H9 (cell line): ENCODE results near the gene TMA7. TPM values are rescaled to one million over a fixed set of nuclear protein-coding genes. Genes with fewer than 3 reads are reported as not detected.
A peak's percentile ranks its signal among the peaks of the same experiment; 100 is the strongest.

Experiments used
- DNase-seq: peaks from one replicate; pipeline ENCODE4 v3.0.0-alpha.2; 2017
- H2AFZ ChIP-seq: one replicate; pipeline ENCODE4 v1.6.1; 2013; ENCODE audit warnings: mild to moderate bottlenecking, low read length, control low read depth, moderate library complexity
- H2AK5ac ChIP-seq: 2 replicates; pipeline ENCODE4 v1.6.1; 2013; ENCODE audit warnings: low read length, control low read depth, mixed read lengths; ENCODE audit not compliant: insufficient read length
- H2BK120ac ChIP-seq: one replicate; pipeline ENCODE4 v1.6.1; 2013; ENCODE audit warnings: low read depth, mild to moderate bottlenecking, low read length, control low read depth, inconsistent platforms; ENCODE audit not compliant: poor library complexity, severe bottlenecking
- H2BK12ac ChIP-seq: 2 replicates; pipeline ENCODE4 v1.6.1; 2013; ENCODE audit warnings: low read length, control low read depth, mixed read lengths, low read depth; ENCODE audit not compliant: insufficient read length
- H2BK15ac ChIP-seq: 2 replicates; pipeline ENCODE4 v1.6.1; 2013; ENCODE audit warnings: low read depth, low read length, control low read depth
- H2BK20ac ChIP-seq: one replicate; pipeline ENCODE4 v1.6.1; 2013; ENCODE audit warnings: low read depth, mild to moderate bottlenecking, low read length, control low read depth, inconsistent platforms; ENCODE audit not compliant: poor library complexity, severe bottlenecking
- H2BK5ac ChIP-seq: 2 replicates; pipeline ENCODE4 v1.6.1; 2013; ENCODE audit warnings: low read length, control low read depth, mixed read lengths; ENCODE audit not compliant: insufficient read length
- H3K14ac ChIP-seq: 2 replicates; pipeline ENCODE4 v1.6.1; 2013; ENCODE audit warnings: low read length, control low read depth; ENCODE audit not compliant: insufficient read depth
- H3K18ac ChIP-seq: 2 replicates; pipeline ENCODE4 v1.6.1; 2013; ENCODE audit warnings: low read depth, mild to moderate bottlenecking, mixed read lengths, low read length, control low read depth; ENCODE audit not compliant: insufficient read length
- H3K23ac ChIP-seq: 2 replicates; pipeline ENCODE4 v1.6.1; 2013; ENCODE audit warnings: low read length, control low read depth, mixed read lengths, low read depth; ENCODE audit not compliant: insufficient read length
- H3K23me2 ChIP-seq: 2 replicates; pipeline ENCODE4 v1.6.1; 2013; ENCODE audit warnings: low read depth, mild to moderate bottlenecking, mixed read lengths, low read length, control low read depth; ENCODE audit not compliant: insufficient read length, poor library complexity, severe bottlenecking
- H3K27ac ChIP-seq: 2 replicates; pipeline ENCODE4 v1.5.1; 2013; ENCODE audit warnings: low read length, control low read depth, mixed read lengths, low read depth; ENCODE audit not compliant: insufficient read length
- H3K27me3 ChIP-seq: 2 replicates; pipeline ENCODE4 v1.6.1; 2013; ENCODE audit warnings: low read length, control low read depth, inconsistent platforms; ENCODE audit not compliant: insufficient read depth
- H3K4ac ChIP-seq: 2 replicates; pipeline ENCODE4 v1.6.1; 2013; ENCODE audit warnings: low read depth, mild to moderate bottlenecking, control low read depth, inconsistent platforms, low read length, moderate library complexity
- H3K4me1 ChIP-seq: 2 replicates; pipeline ENCODE4 v1.6.1; 2013; ENCODE audit warnings: low read length, control low read depth, inconsistent platforms; ENCODE audit not compliant: insufficient read depth
- H3K4me2 ChIP-seq: 2 replicates; pipeline ENCODE4 v1.6.1; 2013; ENCODE audit warnings: low read length, control low read depth, mixed read lengths; ENCODE audit not compliant: insufficient read length, insufficient read depth
- H3K56ac ChIP-seq: 2 replicates; pipeline ENCODE4 v1.6.1; 2013; ENCODE audit warnings: low read depth, mild to moderate bottlenecking, mixed read lengths, low read length, control low read depth; ENCODE audit not compliant: insufficient read length
- H3K79me1 ChIP-seq: 2 replicates; pipeline ENCODE4 v1.6.1; 2013; ENCODE audit warnings: low read depth, mild to moderate bottlenecking, moderate library complexity, low read length, control low read depth, inconsistent platforms; ENCODE audit not compliant: insufficient read depth, poor library complexity, severe bottlenecking
- H3K79me2 ChIP-seq: 2 replicates; pipeline ENCODE4 v1.6.1; 2013; ENCODE audit warnings: low read length, control low read depth, inconsistent platforms; ENCODE audit not compliant: insufficient read depth
- H3K9ac ChIP-seq: 2 replicates; pipeline ENCODE4 v1.6.1; 2013; ENCODE audit warnings: low read length, control low read depth, mixed read lengths; ENCODE audit not compliant: insufficient read length; ENCODE audit errors: extremely low read depth
- H3K9me3 ChIP-seq: one replicate; pipeline ENCODE4 v1.6.1; 2013; ENCODE audit warnings: low read depth, low read length, inconsistent platforms; ENCODE audit not compliant: control insufficient read depth
- H3T11ph ChIP-seq: one replicate; pipeline ENCODE4 v1.6.1; 2013; ENCODE audit warnings: mild to moderate bottlenecking, low read length, control low read depth, inconsistent platforms
- H4K20me1 ChIP-seq: one replicate; pipeline ENCODE4 v1.6.1; 2013; ENCODE audit not compliant: control insufficient read depth, insufficient read length, insufficient read depth
- H4K5ac ChIP-seq: 2 replicates; pipeline ENCODE4 v1.6.1; 2013; ENCODE audit warnings: low read depth, mild to moderate bottlenecking, mixed read lengths, low read length, control low read depth; ENCODE audit not compliant: insufficient read length
- H4K8ac ChIP-seq: replicated peaks from 2 replicates; pipeline ENCODE4 v1.6.1; 2013; ENCODE audit warnings: low read length, control low read depth, mixed read lengths, low read depth; ENCODE audit not compliant: insufficient read length
- H4K91ac ChIP-seq: 2 replicates; pipeline ENCODE4 v1.6.1; 2013; ENCODE audit warnings: low read depth, mild to moderate bottlenecking, moderate library complexity, mixed read lengths, low read length, control low read depth; ENCODE audit not compliant: insufficient read length
- H3K27ac Mint-ChIP-seq, 3 experiments: 2 replicates in 2 of 3; 3 replicates in 1 of 3; pipeline ENCODE4 v1.8.0; 2020 to 2021; ENCODE audit warnings: mixed read lengths in 3 of 3, mild to moderate bottlenecking in 1 of 3, moderate library complexity in 1 of 3
- H3K27me3 Mint-ChIP-seq: 2 replicates; pipeline ENCODE4 v1.8.0; 2021; ENCODE audit warnings: low read depth, mild to moderate bottlenecking, moderate library complexity, mixed read lengths
- H3K36me3 Mint-ChIP-seq, 3 experiments: 2 replicates in 2 of 3; 3 replicates in 1 of 3; pipeline ENCODE4 v1.8.0; 2020 to 2021; ENCODE audit warnings: low read depth in 3 of 3, mixed read lengths in 3 of 3; ENCODE audit not compliant: insufficient read depth in 1 of 3
- H3K4me1 Mint-ChIP-seq, 2 experiments: 2 replicates each; pipeline ENCODE4 v1.8.0; 2020; ENCODE audit warnings: mixed read lengths in 2 of 2
- H3K4me3 Mint-ChIP-seq, 2 experiments: 2 replicates in 1 of 2; 3 replicates in 1 of 2; pipeline ENCODE4 v1.8.0; 2020 to 2021; ENCODE audit warnings: mild to moderate bottlenecking in 2 of 2, mixed read lengths in 2 of 2, moderate library complexity in 1 of 2
- H3K9me3 Mint-ChIP-seq, 2 experiments: 2 replicates in 1 of 2; 3 replicates in 1 of 2; pipeline ENCODE4 v1.8.0; 2020; ENCODE audit warnings: mild to moderate bottlenecking in 2 of 2, mixed read lengths in 2 of 2, moderate library complexity in 1 of 2
- CTCF ChIP-seq: fragments of 200-600 bp; sonication (generic); conservative IDR thresholded peaks from 3 replicates; pipeline ENCODE4 v1.8.0; 2021; ENCODE audit warnings: antibody characterized with exemption, mild to moderate bottlenecking
- WGBS: extraction: QIAGEN DNeasy Blood & Tissue Kit; methylation state at CpG from one replicate; pipeline ENCODE4 v1.1.7; 2013; ENCODE audit warnings: missing lambda C conversion rate, low lambda C conversion rate, mixed read lengths; ENCODE audit not compliant: insufficient read length; ENCODE audit errors: extremely low coverage; 5-methylcytosine and 5-hydroxymethylcytosine counted together
- total RNA-seq: library from RNA; stranded (reverse); gene quantifications from 2 replicates; pipeline ENCODE4 v1.2.1, GENCODE V29; 2021

TMA7 gene
- total RNA-seq, 1 experiment from 2014 or later = 305 TPM

GRCh38 chr3:48446425-48447193, 6.6 kb downstream of the TMA7 start, which contains the start of gene ATRIP:
ATRIP (plus strand) TSS chr3:48446737; CDS start chr3:48446846, 109 bp downstream.
- peak within 1 kb of the TSS; percentile 11 for H3K18ac ChIP-seq
- peaks cover 14% of the 10 kb centered on the region for H3K23me2 ChIP-seq
- Mint-ChIP-seq H3K4me3 (peak within 1 kb of the TSS; percentile 91 to 94), H3K9me3 (no peaks in the 10 kb centered on the region), H3K27me3 (no peaks in the 10 kb centered on the region), H3K4me1 (peaks cover 23 to 26% of the 10 kb centered on the region in 2 experiments), H3K27ac (peak within 1 kb of the TSS; percentile 55 to 95 (median 65); a peak in 6 of 7 replicates), H3K36me3 (peaks cover 18 to 39% (median 26%) of the 10 kb centered on the region in 3 experiments; a peak in 6 of 7 replicates)
- no peak within 1 kb of the TSS for H2BK5ac ChIP-seq
- H3K79me2 ChIP-seq = peaks cover 1% of the 10 kb centered on the region; the same call in 1 of the 2 replicates
- no peak within 1 kb of the TSS for H2AK5ac ChIP-seq
- peak within 1 kb of the TSS; percentile 34; the same call in 1 of the 2 replicates for H3K14ac ChIP-seq
- WGBS = no CpG with 5 or more reads among the region's 91 CpGs
- peaks cover 5% of the 10 kb centered on the region for H3K79me1 ChIP-seq
- no peak within 1 kb of the TSS for H3T11ph ChIP-seq
- H2AFZ ChIP-seq = no peak within 1 kb of the TSS
- H4K20me1 ChIP-seq = no peaks in the 10 kb centered on the region
- no peak within 1 kb of the TSS for H3K56ac ChIP-seq
- H3K27me3 ChIP-seq = no peaks in the 10 kb centered on the region
- no peaks in the 10 kb centered on the region for H3K9me3 ChIP-seq
- TF ChIP-seq CTCF = no peak
- DNase-seq = peak; percentile 92
- no peak within 1 kb of the TSS for H2BK20ac ChIP-seq
- peak within 1 kb of the TSS; percentile 92 for H3K4me2 ChIP-seq
- no peak within 1 kb of the TSS for H4K91ac ChIP-seq
- peak within 1 kb of the TSS; percentile 81 for H3K9ac ChIP-seq
- no peak within 1 kb of the TSS for H3K27ac ChIP-seq
- no peak within 1 kb of the TSS for H4K5ac ChIP-seq
- no peaks in the 10 kb centered on the region for H3K4me1 ChIP-seq
- H3K4ac ChIP-seq = no peak within 1 kb of the TSS
- H2BK120ac ChIP-seq = no peak within 1 kb of the TSS
- no peak within 1 kb of the TSS for H4K8ac ChIP-seq
- H3K23ac ChIP-seq = no peak within 1 kb of the TSS
- no peak within 1 kb of the TSS for H2BK15ac ChIP-seq
- H2BK12ac ChIP-seq = no peak within 1 kb of the TSS
